H1 (cell line): ENCODE measurements around the gene MMP24. TPM values are rescaled to one million over a fixed set of nuclear protein-coding genes. Genes with fewer than 3 reads are reported as not detected.

Source experiments
- CTCF ChIA-PET: fragments of 300-600 bp; sonication (Branson Sonifier 250); formaldehyde crosslinking; loops from one replicate; lab custom pipeline; 2021; ENCODE audit not compliant: partially characterized antibody; lab: Charles Lee
- POLR2A ChIA-PET: fragments of 300-600 bp; sonication (Branson Sonifier 250); formaldehyde crosslinking; loops from one replicate; lab custom pipeline; 2021; ENCODE audit warnings: inconsistent platforms; ENCODE audit not compliant: partially characterized antibody; lab: Charles Lee
- DNase-seq, 2 experiments: peaks; one replicate each; pipeline versions ENCODE4 v3.0.0 to v3.0.0-alpha.2; 2010 to 2022; ENCODE audit warnings: low spot score in 2 of 2, low read depth in 1 of 2, mixed read lengths in 1 of 2
- FAIRE-seq: peaks from 2 replicates; lab custom pipeline; 2011; peaks lifted over from hg19 to GRCh38; lab: Jason Lieb, UNC
- H2AFZ ChIP-seq: 2 replicates; pipeline ENCODE4 v1.8.1; 2012; ENCODE audit warnings: low read length, inconsistent platforms
- H2AK5ac ChIP-seq: 2 replicates; pipeline ENCODE4 v1.6.1; 2013; ENCODE audit warnings: low read depth, low read length
- H2BK120ac ChIP-seq: replicated peaks from 2 replicates; pipeline ENCODE3; 2013; ENCODE audit warnings: low read depth, low read length, inconsistent platforms
- H2BK12ac ChIP-seq: 2 replicates; pipeline ENCODE4 v1.6.1; 2013; ENCODE audit warnings: low read depth, low read length
- H2BK15ac ChIP-seq: 2 replicates; pipeline ENCODE4 v1.6.1; 2013; ENCODE audit warnings: low read length
- H2BK20ac ChIP-seq: 2 replicates; pipeline ENCODE4 v1.6.1; 2013; ENCODE audit warnings: low read length
- H2BK5ac ChIP-seq: 2 replicates; pipeline ENCODE4 v1.6.1; 2013; ENCODE audit warnings: low read depth, low read length
- H3K14ac ChIP-seq: 2 replicates; pipeline ENCODE4 v1.6.1; 2013; ENCODE audit warnings: inconsistent platforms; ENCODE audit not compliant: insufficient read length
- H3K18ac ChIP-seq: 2 replicates; pipeline ENCODE4 v1.6.1; 2013; ENCODE audit warnings: low read length; ENCODE audit errors: extremely low read depth
- H3K23ac ChIP-seq: 2 replicates; pipeline ENCODE4 v1.6.1; 2013; ENCODE audit warnings: inconsistent platforms; ENCODE audit not compliant: insufficient read length
- H3K23me2 ChIP-seq: 2 replicates; pipeline ENCODE4 v1.6.1; 2013; ENCODE audit warnings: low read depth, low read length
- H3K27ac ChIP-seq: 2 replicates; pipeline ENCODE4 v1.6.1; 2011; ENCODE audit warnings: low read depth, low read length, inconsistent platforms
- H3K27me3 ChIP-seq, 4 experiments: replicated peaks in 1 of 4; 1 replicate in 1 of 4; 2 replicates in 3 of 4; pipeline versions ENCODE4 v1.6.1 to v1.8.1; 2011 to 2013; ENCODE audit warnings: low read length in 3 of 4, mild to moderate bottlenecking in 3 of 4, inconsistent platforms in 2 of 4, mixed read lengths in 2 of 4, moderate library complexity in 1 of 4; ENCODE audit not compliant: control insufficient read depth in 3 of 4, insufficient read depth in 3 of 4; ENCODE audit errors: extremely low read depth in 1 of 4
- H3K36me3 ChIP-seq, 4 experiments: 2 replicates each; pipeline versions ENCODE4 v1.6.1 to v1.8.1; 2011 to 2013; ENCODE audit warnings: mild to moderate bottlenecking in 4 of 4, low read length in 3 of 4, moderate library complexity in 2 of 4, control low read depth in 1 of 4, inconsistent platforms in 1 of 4; ENCODE audit not compliant: insufficient read depth in 4 of 4, control insufficient read depth in 2 of 4
- H3K4ac ChIP-seq: replicated peaks from 2 replicates; pipeline ENCODE3; 2013; ENCODE audit warnings: low read length, low read depth, mixed read lengths, inconsistent platforms; ENCODE audit not compliant: insufficient read length
- H3K4me1 ChIP-seq, 4 experiments: replicated peaks in 1 of 4; 1 replicate in 1 of 4; 2 replicates in 3 of 4; pipeline versions ENCODE4 v1.6.1 to v1.8.1; 2011 to 2013; ENCODE audit warnings: low read length in 3 of 4, inconsistent platforms in 2 of 4, mixed read lengths in 1 of 4; ENCODE audit not compliant: insufficient read depth in 4 of 4, control insufficient read depth in 3 of 4
- H3K4me2 ChIP-seq, 2 experiments: 2 replicates each; pipeline versions ENCODE4 v1.6.1 to v1.8.1; 2011 to 2013; ENCODE audit warnings: low read depth in 2 of 2, low read length in 2 of 2, control low read depth in 1 of 2, inconsistent platforms in 1 of 2, mild to moderate bottlenecking in 1 of 2; ENCODE audit not compliant: insufficient read depth in 1 of 2
- H3K4me3 ChIP-seq, 4 experiments: fragments of 200-600, 300-600 bp in 1 of 4; sonication (generic), shearing (Covaris generic), sonication (Bioruptor Twin) in 1 of 4; 2 replicates each; pipeline versions ENCODE4 v1.5.1 to v1.8.1; 2011 to 2016; ENCODE audit warnings: low read length in 4 of 4, low read depth in 3 of 4, control low read depth in 2 of 4, inconsistent platforms in 2 of 4, mild to moderate bottlenecking in 2 of 4, mixed read lengths in 1 of 4, moderate library complexity in 1 of 4; ENCODE audit not compliant: insufficient read depth in 2 of 4; ENCODE audit errors: extremely low read depth in 1 of 4
- H3K56ac ChIP-seq: replicated peaks from 2 replicates; pipeline ENCODE3; 2013; ENCODE audit warnings: low read depth, mild to moderate bottlenecking, mixed read lengths, low read length, inconsistent platforms; ENCODE audit not compliant: insufficient read length
- H3K79me1 ChIP-seq: 2 replicates; pipeline ENCODE4 v1.6.1; 2013; ENCODE audit warnings: low read depth, low read length, control low read depth
- H3K79me2 ChIP-seq, 2 experiments: 2 replicates each; pipeline versions ENCODE4 v1.6.1 to v1.8.1; 2012 to 2013; ENCODE audit warnings: low read length in 2 of 2, mild to moderate bottlenecking in 2 of 2, inconsistent platforms in 1 of 2; ENCODE audit not compliant: insufficient read depth in 2 of 2, control insufficient read depth in 1 of 2
- H3K9ac ChIP-seq, 4 experiments: replicated peaks in 1 of 4; 1 replicate in 1 of 4; 2 replicates in 3 of 4; pipeline versions ENCODE4 v1.6.1 to v1.8.1; 2011 to 2013; ENCODE audit warnings: low read depth in 3 of 4, low read length in 3 of 4, control low read depth in 2 of 4, mild to moderate bottlenecking in 2 of 4, moderate library complexity in 2 of 4, inconsistent platforms in 1 of 4; ENCODE audit errors: extremely low read depth in 1 of 4
- H3K9me3 ChIP-seq, 2 experiments: 2 replicates each; pipeline versions ENCODE4 v1.6.1 to v1.8.1; 2012 to 2013; ENCODE audit warnings: mild to moderate bottlenecking in 2 of 2, moderate library complexity in 2 of 2, control low read depth in 1 of 2, inconsistent platforms in 1 of 2, low read depth in 1 of 2, low read length in 1 of 2, mixed read lengths in 1 of 2; ENCODE audit not compliant: insufficient read depth in 2 of 2
- H4K20me1 ChIP-seq, 2 experiments: replicated peaks in 1 of 2; 2 replicates each; pipeline versions ENCODE3 to v1.8.1; 2011 to 2013; ENCODE audit warnings: inconsistent platforms in 2 of 2, low read length in 2 of 2, mild to moderate bottlenecking in 1 of 2; ENCODE audit not compliant: insufficient read depth in 2 of 2, control insufficient read depth in 1 of 2
- H4K5ac ChIP-seq: 2 replicates; pipeline ENCODE4 v1.6.1; 2013; ENCODE audit warnings: low read length, low read depth, mixed read lengths, inconsistent platforms; ENCODE audit not compliant: insufficient read length
- H4K8ac ChIP-seq: 2 replicates; pipeline ENCODE4 v1.8.0; 2013; ENCODE audit warnings: mild to moderate bottlenecking, moderate library complexity, low read length, inconsistent platforms; ENCODE audit not compliant: insufficient read depth; ENCODE audit errors: extremely low read depth
- H4K91ac ChIP-seq: replicated peaks from 2 replicates; pipeline ENCODE3; 2013; ENCODE audit warnings: low read length, mixed read lengths, inconsistent platforms; ENCODE audit not compliant: insufficient read length
- BACH1 ChIP-seq: IDR thresholded peaks from 2 replicates; pipeline ENCODE4 v1.6.1; 2012; ENCODE audit warnings: low read length, improper control_type of control experiment
- KDM5A ChIP-seq: fragments of 200-600 bp; IDR thresholded peaks from 2 replicates; pipeline ENCODE4 v1.7.1; 2012; ENCODE audit warnings: mild to moderate bottlenecking, low read length, inconsistent platforms, mixed read lengths
- NRF1 ChIP-seq: IDR thresholded peaks from 2 replicates; pipeline ENCODE4 v1.6.1; 2011; ENCODE audit warnings: mild to moderate bottlenecking, low read depth, low read length, improper control_type of control experiment
- POLR2AphosphoS5 ChIP-seq: IDR thresholded peaks from 2 replicates; pipeline ENCODE4 v1.6.1; 2011; ENCODE audit warnings: low read depth, low read length
- RNF2 ChIP-seq: fragments of 200-900, 300-1000 bp; sonication (generic); IDR thresholded peaks from 2 replicates; pipeline ENCODE4 v1.7.1; 2016; ENCODE audit warnings: borderline replicate concordance, low read depth, mild to moderate bottlenecking, antibody characterized with exemption, low read length; ENCODE audit not compliant: poor library complexity, severe bottlenecking; ENCODE audit errors: missing control alignments
- SIX5 ChIP-seq: IDR thresholded peaks from 2 replicates; pipeline ENCODE4 v1.6.1; 2011; ENCODE audit warnings: mild to moderate bottlenecking, low read depth, low read length
- TBP ChIP-seq: IDR thresholded peaks from 2 replicates; pipeline ENCODE4 v1.6.1; 2011; ENCODE audit warnings: low read depth, low read length, improper control_type of control experiment
- WGBS, 2 experiments: shearing (Covaris generic) in 1 of 2; methylation state at CpG; one replicate each; pipeline versions ENCODE4 v1.1.6 to v1.1.7; 2013 to 2015; ENCODE audit warnings: low lambda C conversion rate in 2 of 2, mixed read lengths in 2 of 2, inconsistent platforms in 1 of 2, low coverage in 1 of 2, missing lambda C conversion rate in 1 of 2; ENCODE audit not compliant: insufficient replicate concordance in 2 of 2, insufficient coverage in 1 of 2, insufficient read length in 1 of 2; ENCODE audit errors: extremely low coverage in 1 of 2, missing lambda C conversion rate in 1 of 2; 5-methylcytosine and 5-hydroxymethylcytosine counted together
- polyA plus RNA-seq, 7 experiments: library from polyadenylated mRNA; depleted of rRNA in 3 of 7; stranded (reverse) in 5 of 7; unstranded in 2 of 7; fragments of >200 nt in 5 of 7; fragments of 200-250 nt in 2 of 7; gene quantifications; 1 replicate in 5 of 7; 2 replicates in 1 of 7; 4 replicates in 1 of 7; pipeline versions ENCODE4 v1.2.1 to v1.2.3, GENCODE V29; 2011 to 2013; ENCODE audit warnings: missing spikeins in 2 of 7, mixed read lengths in 2 of 7
- total RNA-seq: library from RNA; stranded (reverse); fragmentation: NEBNext Ultra II Directional; extraction: Animal tissue kit (Norgen Biotek cat#: 25700); gene quantifications from 2 replicates; pipeline ENCODE4 v1.2.1, GENCODE V29; 2021

Gene MMP24
- total and polyA plus RNA-seq, 2 of the 8 experiments (the other 6 are each of a cell fraction or from before 2014, with no cell fraction given) = 18.8 to 21.4 TPM

DNA sequence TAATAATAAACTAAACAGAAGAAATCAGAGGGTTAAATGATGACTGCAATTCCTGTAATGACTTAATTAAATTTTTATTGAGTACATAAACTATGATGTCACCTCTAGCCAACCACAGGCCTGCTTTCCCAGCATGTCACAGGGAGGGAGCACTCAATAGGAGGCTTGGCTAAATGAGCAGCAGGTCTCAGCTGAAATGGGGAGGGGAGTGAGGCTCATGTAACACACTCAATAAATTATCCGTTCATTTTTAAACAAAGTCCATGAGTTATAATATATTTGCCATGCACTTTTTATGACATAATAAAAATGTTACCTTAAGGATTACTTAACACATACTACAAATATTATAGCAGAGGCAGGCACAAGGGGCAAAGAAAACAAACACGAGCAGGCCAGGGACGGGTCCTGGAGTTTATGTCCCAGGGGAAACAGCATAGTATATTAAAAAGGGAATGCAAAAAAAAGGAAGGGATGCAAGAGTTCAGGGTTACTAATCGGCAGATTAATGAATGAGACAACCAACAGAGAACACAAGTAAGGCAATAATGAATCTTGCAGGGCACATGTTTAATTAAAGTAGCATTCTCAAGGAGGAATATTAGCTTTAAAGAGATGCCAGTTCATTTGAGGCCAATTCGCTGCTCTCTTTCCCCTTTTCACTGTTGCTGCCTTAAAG, 92.8 kb downstream of the MMP24 start:
- Histone ChIP-seq H3K18ac (no peak overlapping the region), H3K36me3 (peaks cover 0 to 2% (median 0%) of the 10 kb centered on the region in 4 experiments; a peak in 1 of 8 replicates), H3K27ac (no peak overlapping the region)

More for the DNA sequence above, 92.8 kb downstream of the MMP24 start:
- H3K27me3 ChIP-seq = no peaks in the 10 kb centered on the region; a peak in 2 of 7 replicates
- peaks cover 1% of the 10 kb centered on the region in 2 experiments for H4K20me1 ChIP-seq
- no peak overlapping the region for H3K56ac ChIP-seq
- peaks cover 3 to 9% (median 3%) of the 10 kb centered on the region in 4 experiments; a peak in 6 of 7 replicates for H3K4me1 ChIP-seq
- FAIRE-seq (no peak), DNase-seq (no peak)
- H2BK15ac ChIP-seq = no peak overlapping the region
- H3K14ac ChIP-seq = no peak overlapping the region
- ChIA-PET POLR2A (no interaction called here), CTCF (interaction anchor here (1.0 to 7.3 kb wide), 5 partner anchors 11 to 113 kb away, joined by 3 to 106 read pairs (median 4); no protein-coding TSS in a partner anchor)
- no peak overlapping the region for H3K4ac ChIP-seq
- 83% methylated on average over 5 of the region's 5 CpGs; no CpG with 5 or more reads in 1 of the 2 experiments for WGBS, 2 experiments
- no peak overlapping the region for H3K9ac ChIP-seq
- no peak overlapping the region for H2BK20ac ChIP-seq
- H2AK5ac ChIP-seq = no peak overlapping the region
- TF ChIP-seq RNF2 (no peak), NRF1 (no peak), SIX5 (no peak), TBP (no peak), KDM5A (no peak), POLR2AphosphoS5 (no peak), BACH1 (no peak)
- H4K8ac ChIP-seq = no peak overlapping the region
- H3K4me3 ChIP-seq = no peak overlapping the region
- no peak overlapping the region for H3K23ac ChIP-seq
- no peak overlapping the region for H2BK12ac ChIP-seq
- H4K5ac ChIP-seq = no peak overlapping the region
- H3K4me2 ChIP-seq = no peak overlapping the region
- no peak overlapping the region for H2BK5ac ChIP-seq
- H2AFZ ChIP-seq = no peak overlapping the region
- no peak overlapping the region for H2BK120ac ChIP-seq
- no peaks in the 10 kb centered on the region; the same call in 1 of the 2 replicates for H3K79me1 ChIP-seq
- no peaks in the 10 kb centered on the region for H3K79me2 ChIP-seq
- H3K9me3 ChIP-seq = no peaks in the 10 kb centered on the region
- no peak overlapping the region for H4K91ac ChIP-seq
- H3K23me2 ChIP-seq = no peaks in the 10 kb centered on the region
